Astrocyte of the cerebellum (primary cell): ENCODE data around the gene C16orf92.

ENCODE experiments used
- DNase-seq: peaks from one replicate; pipeline ENCODE4 v3.0.0-alpha.2; 2011; ENCODE audit warnings: low read depth
- H3K4me3 ChIP-seq: 2 replicates; pipeline ENCODE4 v1.5.1; 2011; ENCODE audit warnings: mild to moderate bottlenecking, low read depth, low read length, moderate library complexity
- CTCF ChIP-seq: IDR thresholded peaks from 2 replicates; pipeline ENCODE4 v1.5.1; 2012; ENCODE audit warnings: low read length, low read depth, moderate library complexity, mild to moderate bottlenecking; ENCODE audit errors: missing control alignments
- in situ Hi-C: cut with HindIII; loops from 2 replicates; pipeline ENCODE4 v1.10.0; 2017; ENCODE audit warnings: low sequenced_read_pairs

The C16orf92 gene

GRCh38 chr16:30065943-30066760 lies 43.2 kb downstream of the C16orf92 start:
- no peak for DNase-seq
- H3K4me3 ChIP-seq: peak overlapping the region; percentile 80
- in situ Hi-C loops: no loop called here
- TF ChIP-seq CTCF: no peak

- DNase-seq: no peak
- in situ Hi-C loops: no loop called here
- H3K4me3 ChIP-seq: peak overlapping the region; percentile 80
- TF ChIP-seq CTCF: no peak
Observed at GRCh38 chr16:30066761-30067583, 44.0 kb downstream of the C16orf92 start.

GRCh38 chr16:30067584-30067916 lies 44.6 kb downstream of the C16orf92 start:
- peak overlapping the region; percentile 80 for H3K4me3 ChIP-seq
- DNase-seq: no peak
- no peak for TF ChIP-seq CTCF
- in situ Hi-C loops: no loop called here

GRCh38 chr16:30068333-30068732 lies 45.3 kb downstream of the C16orf92 start:
- no peak for DNase-seq

GRCh38 chr16:30068750-30069610 lies 46.0 kb downstream of the C16orf92 start:
- in situ Hi-C loops: no loop called here
- TF ChIP-seq CTCF: peak; percentile 63
- H3K4me3 ChIP-seq: no peak overlapping the region
- no peak for DNase-seq

More at GRCh38 chr16:30068333-30068732, 45.3 kb downstream of the C16orf92 start:
- TF ChIP-seq CTCF: no peak
- no peak overlapping the region for H3K4me3 ChIP-seq
- in situ Hi-C loops: no loop called here
